ENCODE data around the gene LYRM4.

Gene LYRM4

GRCh38 chr6:5059036-5059896 is 201.5 kb downstream of the LYRM4 start:
- no peak for FAIRE-seq
- no peak for DNase-seq (ENCODE audit: insufficient read length, low spot score)
